HL-60 (cell line): ENCODE results near the gene ACBD7.

ENCODE experiments used
- CTCF ChIP-seq: IDR thresholded peaks from one replicate; pipeline ENCODE4 v1.5.1; 2011; ENCODE audit warnings: low read length, control low read depth, inconsistent platforms; ENCODE audit not compliant: insufficient read depth
- GABPA ChIP-seq: IDR thresholded peaks from 2 replicates; pipeline ENCODE4 v1.6.1; 2012; ENCODE audit warnings: low read depth
- POLR2AphosphoS5 ChIP-seq: IDR thresholded peaks from 2 replicates; pipeline ENCODE4 v1.6.1; 2012; ENCODE audit warnings: low read depth
- SPI1 ChIP-seq: IDR thresholded peaks from 2 replicates; pipeline ENCODE4 v1.6.1; 2012; ENCODE audit warnings: low read depth, mild to moderate bottlenecking, borderline replicate concordance
- TF ChIP-seq, protein P1 (sequence below): IDR thresholded peaks from 2 replicates; pipeline ENCODE4 v1.6.1; 2012; ENCODE audit warnings: low read depth; ENCODE audit not compliant: insufficient replicate concordance

DNA sequence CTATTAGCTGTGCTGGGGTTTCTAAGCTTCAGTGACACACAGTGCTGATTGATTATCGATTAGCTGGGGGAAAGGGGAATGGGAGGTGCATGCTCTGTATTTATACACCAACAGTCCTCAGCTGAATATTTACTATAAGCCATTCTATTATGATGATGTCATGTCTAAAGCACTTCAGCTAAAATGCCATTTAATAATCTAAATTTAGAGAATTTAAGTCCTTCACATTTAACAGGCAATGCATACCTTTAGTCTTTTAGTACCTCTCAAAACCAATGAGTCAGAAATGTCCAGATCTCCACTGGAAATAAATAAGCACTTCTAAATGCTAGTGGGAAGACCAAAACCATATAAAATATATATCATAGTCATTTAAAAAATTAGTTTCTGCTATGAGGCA is 33.1 kb upstream of the ACBD7 start:
- TF ChIP-seq, protein P1, sequence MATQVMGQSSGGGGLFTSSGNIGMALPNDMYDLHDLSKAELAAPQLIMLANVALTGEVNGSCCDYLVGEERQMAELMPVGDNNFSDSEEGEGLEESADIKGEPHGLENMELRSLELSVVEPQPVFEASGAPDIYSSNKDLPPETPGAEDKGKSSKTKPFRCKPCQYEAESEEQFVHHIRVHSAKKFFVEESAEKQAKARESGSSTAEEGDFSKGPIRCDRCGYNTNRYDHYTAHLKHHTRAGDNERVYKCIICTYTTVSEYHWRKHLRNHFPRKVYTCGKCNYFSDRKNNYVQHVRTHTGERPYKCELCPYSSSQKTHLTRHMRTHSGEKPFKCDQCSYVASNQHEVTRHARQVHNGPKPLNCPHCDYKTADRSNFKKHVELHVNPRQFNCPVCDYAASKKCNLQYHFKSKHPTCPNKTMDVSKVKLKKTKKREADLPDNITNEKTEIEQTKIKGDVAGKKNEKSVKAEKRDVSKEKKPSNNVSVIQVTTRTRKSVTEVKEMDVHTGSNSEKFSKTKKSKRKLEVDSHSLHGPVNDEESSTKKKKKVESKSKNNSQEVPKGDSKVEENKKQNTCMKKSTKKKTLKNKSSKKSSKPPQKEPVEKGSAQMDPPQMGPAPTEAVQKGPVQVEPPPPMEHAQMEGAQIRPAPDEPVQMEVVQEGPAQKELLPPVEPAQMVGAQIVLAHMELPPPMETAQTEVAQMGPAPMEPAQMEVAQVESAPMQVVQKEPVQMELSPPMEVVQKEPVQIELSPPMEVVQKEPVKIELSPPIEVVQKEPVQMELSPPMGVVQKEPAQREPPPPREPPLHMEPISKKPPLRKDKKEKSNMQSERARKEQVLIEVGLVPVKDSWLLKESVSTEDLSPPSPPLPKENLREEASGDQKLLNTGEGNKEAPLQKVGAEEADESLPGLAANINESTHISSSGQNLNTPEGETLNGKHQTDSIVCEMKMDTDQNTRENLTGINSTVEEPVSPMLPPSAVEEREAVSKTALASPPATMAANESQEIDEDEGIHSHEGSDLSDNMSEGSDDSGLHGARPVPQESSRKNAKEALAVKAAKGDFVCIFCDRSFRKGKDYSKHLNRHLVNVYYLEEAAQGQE, result no peak
- no peak for TF ChIP-seq CTCF
- TF ChIP-seq POLR2AphosphoS5, result no peak
- TF ChIP-seq SPI1, result no peak
- TF ChIP-seq GABPA, result no peak
